Stimulated activated CD8-positive, alpha-beta memory T cell treated with anti-CD3 and anti-CD28 coated beads, Interleukin-4, amount 100 ng/mL, for 24 hours (primary cell): Measurements from ENCODE around the gene PRDX5.
A peak's percentile ranks its signal among the peaks of the same experiment; 100 is the strongest.

Source experiments
- DNase-seq: peaks from one replicate; pipeline ENCODE4 v3.0.0-alpha.2; 2020; ENCODE audit warnings: low read depth

PRDX5 gene

GRCh38 chr11:64347193-64347867 is 29.4 kb downstream of the PRDX5 start:
- DNase-seq, result no peak

- DNase-seq, result no peak
These were observed 30.6 kb downstream of the PRDX5 start for GRCh38 chr11:64348383-64349024.

GRCh38 chr11:64349025-64349387 is 31.1 kb downstream of the PRDX5 start:
- no peak for DNase-seq

- DNase-seq, result no peak
These were observed 31.5 kb downstream of the PRDX5 start for GRCh38 chr11:64349404-64349803.

- no peak for DNase-seq
These were observed 33.3 kb downstream of the PRDX5 start for GRCh38 chr11:64351136-64351631.

- DNase-seq, result no peak
These were observed 34.4 kb downstream of the PRDX5 start for GRCh38 chr11:64352099-64352994.

GRCh38 chr11:64352995-64353714 is 35.2 kb downstream of the PRDX5 start:
- no peak for DNase-seq

- DNase-seq, result no peak
These were observed 36.0 kb downstream of the PRDX5 start for GRCh38 chr11:64353715-64354506.

GRCh38 chr11:64355078-64355940 is 37.4 kb downstream of the PRDX5 start:
- DNase-seq, result peak; percentile 48

GRCh38 chr11:64356498-64357411 is 38.8 kb downstream of the PRDX5 start:
- DNase-seq, result no peak

- no peak for DNase-seq
These were observed 39.5 kb downstream of the PRDX5 start for GRCh38 chr11:64357446-64357845.

- peak; percentile 52 for DNase-seq
These were observed 40.1 kb downstream of the PRDX5 start for GRCh38 chr11:64357904-64358535.

- no peak for DNase-seq
These were observed 40.6 kb downstream of the PRDX5 start for GRCh38 chr11:64358536-64358906.

- no peak for DNase-seq
These were observed 41.2 kb downstream of the PRDX5 start, which contains the start of gene RPS6KA4 for GRCh38 chr11:64358907-64359711. TSS of gene RPS6KA4 (plus strand) at chr11:64359162. CDS start at chr11:64359236, 74 bp downstream.

- no peak for DNase-seq
These were observed 42.0 kb downstream of the PRDX5 start for GRCh38 chr11:64359712-64360445.

GRCh38 chr11:64360448-64360921 is 42.6 kb downstream of the PRDX5 start:
- DNase-seq, result no peak

- DNase-seq, result no peak
These were observed 43.7 kb downstream of the PRDX5 start for GRCh38 chr11:64361659-64362058.
